T-helper 17 cell (primary cell): Measurements from ENCODE around the gene FAM184B. TPM values are rescaled to one million over a fixed set of nuclear protein-coding genes. Genes with fewer than 3 reads are reported as not detected.
"Not testable (repeated sequence)": the region's sequence is repeated elsewhere in the genome, so short reads cannot be mapped to it uniquely, and the experiment has no call there.

Experiments used
- ATAC-seq: fragments of 150-1000 bp; cut with Tn5 transposase; 2 replicates; pipeline ENCODE4 v1.10.0; 2021; ENCODE audit warnings: mild to moderate bottlenecking, moderate library complexity
- DNase-seq, 3 donors: peaks; one replicate each; pipeline versions ENCODE4 v3.0.0 to v3.0.0-alpha.2; 2020 to 2021
- H3K9me3 ChIP-seq: one replicate; pipeline ENCODE4 v1.7.0; 2013; ENCODE audit warnings: low read length, mild to moderate bottlenecking; ENCODE audit not compliant: control insufficient read depth, poor library complexity, severe bottlenecking
- H3K27ac Mint-ChIP-seq: one replicate; pipeline ENCODE4 v1.8.0; 2022; ENCODE audit warnings: mild to moderate bottlenecking, moderate library complexity, mixed read lengths
- H3K27me3 Mint-ChIP-seq: one replicate; pipeline ENCODE4 v1.8.0; 2022; ENCODE audit warnings: mixed read lengths
- H3K36me3 Mint-ChIP-seq: one replicate; pipeline ENCODE4 v1.8.0; 2022; ENCODE audit warnings: low read depth, mixed read lengths
- H3K4me1 Mint-ChIP-seq: one replicate; pipeline ENCODE4 v1.8.0; 2022; ENCODE audit warnings: mild to moderate bottlenecking, mixed read lengths
- H3K4me3 Mint-ChIP-seq: one replicate; pipeline ENCODE4 v1.8.0; 2022; ENCODE audit warnings: mild to moderate bottlenecking, moderate library complexity, mixed read lengths
- total RNA-seq, 4 donors: library from RNA in 2 of 4; stranded (reverse) in 2 of 4; gene quantifications; one replicate each; pipeline ENCODE4 v1.2.3 and lab custom pipeline; 2022 to 2026

FAM184B gene
- total RNA-seq, 2 donors from 2014 or later, result not detected

DNA sequence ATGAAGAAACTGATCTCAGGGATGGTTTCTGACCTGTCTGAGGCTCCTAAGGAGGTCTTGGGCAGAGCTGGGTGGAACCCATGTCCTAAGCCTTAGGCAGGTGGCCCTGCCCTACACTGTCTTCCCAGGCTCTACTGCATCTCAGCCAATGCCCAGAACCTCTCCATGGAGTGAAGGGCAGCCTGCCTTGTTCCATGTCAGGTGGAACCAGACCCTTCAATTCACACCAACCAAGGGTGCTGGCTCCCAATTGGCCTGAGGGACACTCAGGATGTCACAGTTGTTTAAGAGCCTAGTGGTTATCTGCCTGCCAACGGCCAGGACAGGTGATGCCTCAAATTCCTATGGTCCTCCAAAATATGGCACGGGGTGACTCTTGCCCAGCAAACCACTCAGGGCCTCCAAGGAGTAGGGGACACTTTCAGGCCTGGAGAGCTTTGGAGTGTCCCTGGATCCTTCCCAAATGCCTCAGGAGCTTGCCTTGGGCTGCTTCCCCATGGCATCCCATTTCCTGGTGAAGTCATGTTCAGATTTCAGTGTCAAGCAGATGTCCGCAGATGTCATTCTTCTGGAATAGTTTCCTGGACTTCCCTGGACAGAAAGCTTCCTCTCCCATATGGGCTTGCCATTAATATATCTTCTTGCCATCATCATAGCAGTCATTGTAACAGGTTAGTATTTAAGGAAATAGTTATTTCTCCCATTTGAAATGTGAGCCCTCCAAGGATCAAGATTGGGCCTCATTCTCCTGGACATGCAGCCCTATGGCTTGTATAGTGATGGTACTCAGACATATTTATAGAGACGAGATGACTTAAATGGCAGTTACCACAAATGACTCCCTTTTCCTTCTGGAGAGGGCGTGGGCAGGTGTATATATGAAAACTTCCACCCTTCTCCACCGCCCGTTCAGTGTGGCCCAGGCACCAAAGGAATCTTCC lies 99.9 kb downstream of the FAM184B start:
- H3K4me1 Mint-ChIP-seq, result no peaks in the 10 kb centered on the region
- no peaks in the 10 kb centered on the region for H3K36me3 Mint-ChIP-seq
- no peak for ATAC-seq
- no peak for DNase-seq
- no peak overlapping the region for H3K4me3 Mint-ChIP-seq
- H3K27me3 Mint-ChIP-seq, result peaks cover 6% of the 10 kb centered on the region
- H3K27ac Mint-ChIP-seq, result no peak overlapping the region
- no peaks in the 10 kb centered on the region for H3K9me3 ChIP-seq

DNA sequence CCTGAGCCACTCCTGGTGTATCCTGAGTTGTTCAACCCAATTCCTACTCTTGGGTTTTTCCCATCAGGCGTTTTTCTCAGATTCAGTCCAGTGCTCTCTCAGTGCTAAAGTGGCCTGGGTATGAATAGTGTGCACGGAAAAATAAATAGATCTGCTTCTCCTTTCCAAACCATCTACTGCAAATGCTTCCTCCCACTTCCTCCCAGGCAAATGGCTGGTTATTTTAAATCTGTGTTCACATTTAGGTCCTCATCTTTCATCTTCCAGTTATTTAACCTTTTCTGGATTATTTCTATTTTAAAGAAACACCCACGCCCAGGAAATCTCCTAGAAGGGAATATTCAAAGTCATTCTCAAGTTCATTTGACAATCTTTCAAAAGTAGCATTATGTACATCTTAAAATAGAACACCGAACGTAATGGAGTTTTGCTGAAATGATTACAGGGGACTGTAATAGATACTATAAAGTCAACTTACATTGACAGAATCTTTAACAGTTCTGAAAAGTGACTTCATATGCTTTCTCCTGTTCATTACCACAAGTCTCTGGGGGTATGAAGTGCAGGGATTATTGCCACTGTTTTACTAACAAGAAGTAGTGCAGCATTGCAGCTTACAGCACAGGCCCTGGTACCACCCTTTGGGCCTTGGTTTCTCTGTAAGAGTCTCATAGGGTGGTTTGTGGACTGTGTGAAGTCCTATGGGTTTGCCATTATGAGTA lies 100.7 kb downstream of the FAM184B start:
- Mint-ChIP-seq H3K27me3 (peaks cover 11% of the 10 kb centered on the region), H3K27ac (no peak overlapping the region), H3K4me3 (no peak overlapping the region), H3K4me1 (no peaks in the 10 kb centered on the region), H3K36me3 (no peaks in the 10 kb centered on the region)
- ATAC-seq (no peak), DNase-seq (no peak)
- no peaks in the 10 kb centered on the region for H3K9me3 ChIP-seq

DNA sequence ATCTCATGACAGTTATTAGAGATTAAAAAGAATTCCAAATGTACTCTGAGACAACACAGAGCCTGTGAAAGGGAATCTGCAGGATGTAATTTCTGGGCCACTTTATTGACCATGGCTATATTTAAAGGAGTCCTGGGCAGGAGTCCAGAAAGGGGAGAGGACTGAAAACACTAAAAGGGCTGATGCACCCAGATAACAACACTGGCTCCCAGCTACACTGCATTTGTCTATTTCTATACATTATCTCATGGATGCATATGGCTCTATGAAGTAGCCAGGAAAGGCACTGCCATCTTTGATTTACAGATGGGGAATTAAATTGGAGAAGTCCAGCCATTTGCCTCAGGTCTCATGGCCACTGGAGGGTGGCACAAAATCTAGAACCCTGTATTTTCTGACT lies 111.0 kb downstream of the FAM184B start:
- no peaks in the 10 kb centered on the region for H3K4me1 Mint-ChIP-seq

DNA sequence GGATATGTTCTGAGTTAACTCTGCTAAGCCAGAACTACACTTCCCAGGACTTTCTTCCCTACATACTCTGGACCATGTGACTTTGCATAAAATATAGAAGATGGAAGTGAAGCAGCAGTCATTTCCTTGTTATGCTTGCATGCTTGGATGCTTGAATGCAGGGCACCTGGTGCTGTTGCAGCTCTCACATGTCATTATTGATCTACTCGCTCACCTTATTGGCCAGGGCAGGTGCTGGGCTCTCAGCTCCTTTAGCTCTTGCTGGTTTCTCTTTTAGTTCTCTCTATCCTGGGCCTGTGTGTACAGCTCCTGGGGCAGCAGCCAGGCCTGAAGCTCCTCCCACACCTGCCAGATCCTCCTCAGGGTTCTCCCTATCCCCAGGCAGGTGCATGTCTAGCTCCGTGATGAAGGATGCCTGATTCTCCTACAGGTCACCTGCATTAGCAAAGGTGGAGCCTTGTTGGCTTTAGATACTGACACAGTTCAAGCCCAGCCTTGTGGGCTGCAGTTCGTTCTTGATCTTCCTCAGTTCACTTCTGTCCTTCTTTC lies 113.7 kb downstream of the FAM184B start:
- H3K27me3 Mint-ChIP-seq, result peaks cover 42% of the 10 kb centered on the region
- DNase-seq (no peak), ATAC-seq (no peak)
- peaks cover 2% of the 10 kb centered on the region for H3K4me1 Mint-ChIP-seq
- H3K27ac Mint-ChIP-seq, result no peak overlapping the region
- no peaks in the 10 kb centered on the region for H3K36me3 Mint-ChIP-seq
- no peaks in the 10 kb centered on the region for H3K9me3 ChIP-seq
- H3K4me3 Mint-ChIP-seq, result no peak overlapping the region

More for the DNA sequence above, 111.0 kb downstream of the FAM184B start:
- DNase-seq, result no peak
- no peaks in the 10 kb centered on the region for H3K36me3 Mint-ChIP-seq
- H3K9me3 ChIP-seq, result no peaks in the 10 kb centered on the region
- H3K27me3 Mint-ChIP-seq, result peaks cover 50% of the 10 kb centered on the region
- no peak overlapping the region for H3K27ac Mint-ChIP-seq
- no peak for ATAC-seq
- no peak overlapping the region for H3K4me3 Mint-ChIP-seq

DNA sequence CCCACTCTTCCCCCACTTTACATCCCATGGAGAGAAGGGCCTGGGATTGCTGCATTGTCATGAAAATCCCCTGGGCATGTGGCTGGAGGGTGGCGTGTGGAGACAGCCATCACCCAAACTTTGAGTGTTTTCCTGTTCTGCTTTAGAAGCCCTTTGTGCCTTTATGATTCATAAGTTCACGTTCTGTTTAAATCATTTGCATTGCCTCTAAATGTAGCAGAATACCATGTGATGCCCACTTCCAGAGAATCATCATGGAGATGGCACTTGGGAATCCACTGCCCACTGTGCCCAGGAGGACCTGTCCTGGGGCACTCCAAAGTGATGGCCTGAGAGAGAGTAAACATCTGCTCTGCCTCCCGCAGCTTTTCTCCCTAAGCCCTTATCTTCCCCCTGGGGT lies 114.2 kb downstream of the FAM184B start:
- no peak for DNase-seq
- no peak for ATAC-seq
- H3K36me3 Mint-ChIP-seq, result no peaks in the 10 kb centered on the region
- H3K27ac Mint-ChIP-seq, result no peak overlapping the region
- peaks cover 2% of the 10 kb centered on the region for H3K4me1 Mint-ChIP-seq
- no peak overlapping the region for H3K4me3 Mint-ChIP-seq
- peaks cover 42% of the 10 kb centered on the region for H3K27me3 Mint-ChIP-seq
- no peaks in the 10 kb centered on the region for H3K9me3 ChIP-seq

DNA sequence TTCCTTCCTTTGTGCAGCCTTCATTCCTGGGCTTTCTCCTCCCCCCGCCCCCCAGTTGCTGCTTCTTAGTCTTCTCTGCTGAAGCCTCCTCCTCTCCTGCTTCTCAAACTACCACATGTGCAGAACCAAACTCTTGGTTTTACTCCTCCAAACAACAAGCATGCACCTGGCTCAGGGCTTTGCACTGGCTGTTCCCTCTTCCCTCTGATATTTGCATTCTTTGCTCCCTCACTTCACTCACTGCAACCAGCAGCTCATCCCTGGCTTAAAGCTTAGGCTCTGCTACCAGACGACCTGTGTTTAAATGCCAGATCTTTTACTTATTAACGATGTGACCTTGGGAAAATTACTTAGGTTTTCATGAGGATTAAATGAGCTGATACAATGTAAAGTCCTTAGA lies 115.6 kb downstream of the FAM184B start:
- Mint-ChIP-seq H3K36me3 (no peaks in the 10 kb centered on the region), H3K27ac (no peak overlapping the region), H3K27me3 (peaks cover 44% of the 10 kb centered on the region), H3K4me1 (peaks cover 2% of the 10 kb centered on the region), H3K4me3 (no peak overlapping the region)
- DNase-seq (no peak), ATAC-seq (no peak)
- no peaks in the 10 kb centered on the region for H3K9me3 ChIP-seq

DNA sequence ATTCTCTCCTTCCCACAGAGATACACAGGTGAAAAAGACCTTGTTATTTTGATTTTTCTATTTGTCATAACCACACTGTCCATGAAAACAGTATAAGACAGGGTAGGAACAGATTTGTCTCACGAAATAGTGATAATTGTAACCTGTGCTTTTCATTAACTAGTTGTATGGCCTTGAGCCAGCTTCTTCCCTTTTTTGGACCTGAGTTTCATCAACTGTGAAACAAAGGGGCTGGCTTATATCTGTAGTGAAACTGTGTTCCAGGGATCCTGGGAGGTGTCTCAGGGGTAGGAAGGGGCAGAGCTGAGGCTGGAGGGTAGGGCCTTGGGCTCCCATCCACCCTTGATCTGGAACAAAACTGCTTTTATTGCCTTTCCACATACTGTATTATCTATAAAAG lies 116.1 kb downstream of the FAM184B start:
- Mint-ChIP-seq H3K4me3 (no peak overlapping the region), H3K27ac (no peak overlapping the region), H3K27me3 (peaks cover 44% of the 10 kb centered on the region), H3K4me1 (peaks cover 2% of the 10 kb centered on the region), H3K36me3 (no peaks in the 10 kb centered on the region)
- no peak for DNase-seq
- ATAC-seq, result no peak
- no peaks in the 10 kb centered on the region for H3K9me3 ChIP-seq

DNA sequence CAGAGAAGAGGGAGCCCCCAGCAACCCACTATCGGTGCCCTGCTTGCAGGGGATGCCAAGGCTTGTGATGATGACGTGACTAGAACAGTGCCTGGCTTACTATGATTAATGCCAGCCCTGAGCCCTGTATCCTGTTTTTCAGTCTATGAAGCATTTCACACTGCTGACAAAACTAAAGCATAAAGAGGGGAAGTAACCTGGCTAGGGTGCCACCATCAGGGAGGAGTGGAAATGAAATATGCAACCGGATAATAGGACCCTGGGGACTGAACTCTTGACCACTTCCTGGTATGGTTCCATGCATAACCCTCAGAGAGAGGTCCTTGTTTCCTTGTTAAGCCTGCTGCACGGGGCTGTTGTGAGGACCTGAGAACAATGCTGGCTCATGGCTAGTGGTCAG lies 116.7 kb downstream of the FAM184B start:
- H3K9me3 ChIP-seq, result no peaks in the 10 kb centered on the region
- ATAC-seq (no peak), DNase-seq (no peak)
- no peak overlapping the region for H3K27ac Mint-ChIP-seq
- H3K4me1 Mint-ChIP-seq, result peaks cover 2% of the 10 kb centered on the region
- no peaks in the 10 kb centered on the region for H3K36me3 Mint-ChIP-seq
- peaks cover 40% of the 10 kb centered on the region for H3K27me3 Mint-ChIP-seq
- H3K4me3 Mint-ChIP-seq, result no peak overlapping the region

DNA sequence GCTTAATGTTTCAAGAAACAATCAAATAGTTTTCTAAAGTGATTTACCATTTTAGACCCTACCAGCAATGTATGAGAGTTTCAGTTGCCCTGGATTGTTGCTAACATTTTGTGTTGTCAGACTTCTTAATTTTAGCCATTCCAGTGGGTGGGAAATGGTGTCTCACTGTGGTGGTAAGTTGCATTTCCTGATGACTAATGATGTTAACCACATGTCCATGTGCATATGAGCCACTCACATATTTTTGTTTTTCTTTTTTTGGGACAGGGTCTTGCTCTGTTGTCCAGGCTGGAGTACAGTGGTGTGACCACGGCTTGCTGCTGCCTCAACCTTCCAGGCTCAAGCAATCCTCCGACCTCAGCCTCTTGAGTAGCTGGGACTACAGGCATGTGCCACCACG lies 118.7 kb downstream of the FAM184B start:
- H3K36me3 Mint-ChIP-seq, result no peaks in the 10 kb centered on the region
- H3K27me3 Mint-ChIP-seq, result peaks cover 28% of the 10 kb centered on the region
- peaks cover 2% of the 10 kb centered on the region for H3K4me1 Mint-ChIP-seq
- DNase-seq, result no peak
- no peak for ATAC-seq
- no peak overlapping the region for H3K4me3 Mint-ChIP-seq
- no peaks in the 10 kb centered on the region for H3K9me3 ChIP-seq
- no peak overlapping the region for H3K27ac Mint-ChIP-seq

DNA sequence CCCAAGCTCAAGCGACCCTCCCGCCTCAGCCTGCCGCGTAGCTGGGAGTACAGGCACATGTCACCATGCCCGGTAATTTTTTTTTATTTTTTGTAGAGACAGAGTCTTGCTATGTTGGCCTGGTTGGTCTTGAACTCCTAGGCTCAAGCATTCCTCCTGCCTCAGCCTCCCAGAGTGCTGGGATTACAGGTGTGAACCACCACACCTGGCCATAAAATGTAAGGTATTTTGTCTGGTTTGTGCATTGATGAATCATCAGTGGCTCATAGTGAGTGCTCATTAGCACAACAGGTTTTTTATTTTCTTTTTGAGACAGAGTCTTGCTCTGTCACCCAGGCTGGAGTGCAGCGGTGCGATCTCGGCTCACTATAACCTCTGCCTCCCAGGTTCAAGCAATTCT lies 122.2 kb downstream of the FAM184B start:
- not testable (repeated sequence) for H3K4me3 Mint-ChIP-seq, ATAC-seq, H3K4me1 Mint-ChIP-seq, H3K9me3 ChIP-seq, H3K36me3 Mint-ChIP-seq, DNase-seq, H3K27ac Mint-ChIP-seq
- peaks cover 46% of the 10 kb centered on the region for H3K27me3 Mint-ChIP-seq

DNA sequence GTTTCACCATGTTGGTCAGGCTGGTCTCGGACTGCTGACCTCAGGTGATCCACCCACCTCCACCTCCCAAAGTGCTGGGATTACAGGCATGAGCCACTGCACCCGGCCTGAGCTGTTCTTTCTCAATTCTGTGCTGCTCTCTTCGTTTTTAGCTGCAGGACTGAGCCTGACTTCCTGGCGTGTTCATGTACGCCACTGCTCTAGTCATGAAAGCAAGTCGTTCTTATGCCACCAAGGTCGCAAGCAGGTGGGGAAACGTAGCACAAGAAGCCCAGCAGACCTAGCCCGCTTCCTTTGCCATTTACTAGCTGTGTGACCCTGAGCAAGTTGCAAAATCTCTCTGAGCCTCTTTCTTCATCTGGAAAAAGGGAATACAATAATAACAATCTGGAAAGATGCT lies 123.6 kb downstream of the FAM184B start:
- peaks cover 41% of the 10 kb centered on the region for H3K27me3 Mint-ChIP-seq
- no peaks in the 10 kb centered on the region for H3K36me3 Mint-ChIP-seq
- no peak for ATAC-seq
- no peaks in the 10 kb centered on the region for H3K9me3 ChIP-seq
- H3K27ac Mint-ChIP-seq, result no peak overlapping the region
- no peak for DNase-seq
- no peak overlapping the region for H3K4me3 Mint-ChIP-seq
- H3K4me1 Mint-ChIP-seq, result no peaks in the 10 kb centered on the region

DNA sequence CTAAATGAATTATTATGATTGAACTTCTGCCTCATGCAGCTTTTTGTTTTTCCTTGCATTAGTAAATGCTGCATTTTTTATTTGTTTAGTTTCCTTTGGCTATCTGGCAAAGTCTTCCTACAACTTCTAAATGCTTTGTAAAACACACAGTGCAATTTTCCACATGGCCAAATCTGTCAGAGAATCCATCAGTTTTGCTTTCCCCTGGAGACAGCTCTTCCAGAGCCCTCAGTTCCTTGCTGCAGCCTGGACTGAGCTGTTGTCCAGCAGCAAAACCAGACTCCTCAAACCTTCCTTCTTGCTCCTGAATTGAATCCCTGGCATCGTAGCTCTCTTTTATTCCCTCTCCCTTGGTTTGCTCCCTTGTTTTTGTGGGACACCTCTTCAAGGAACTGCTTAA lies 124.3 kb downstream of the FAM184B start:
- H3K27me3 Mint-ChIP-seq, result peaks cover 41% of the 10 kb centered on the region
- ATAC-seq, result no peak
- DNase-seq, result no peak
- H3K9me3 ChIP-seq, result no peaks in the 10 kb centered on the region
- no peaks in the 10 kb centered on the region for H3K36me3 Mint-ChIP-seq
- H3K4me3 Mint-ChIP-seq, result no peak overlapping the region
- no peaks in the 10 kb centered on the region for H3K4me1 Mint-ChIP-seq
- H3K27ac Mint-ChIP-seq, result no peak overlapping the region

DNA sequence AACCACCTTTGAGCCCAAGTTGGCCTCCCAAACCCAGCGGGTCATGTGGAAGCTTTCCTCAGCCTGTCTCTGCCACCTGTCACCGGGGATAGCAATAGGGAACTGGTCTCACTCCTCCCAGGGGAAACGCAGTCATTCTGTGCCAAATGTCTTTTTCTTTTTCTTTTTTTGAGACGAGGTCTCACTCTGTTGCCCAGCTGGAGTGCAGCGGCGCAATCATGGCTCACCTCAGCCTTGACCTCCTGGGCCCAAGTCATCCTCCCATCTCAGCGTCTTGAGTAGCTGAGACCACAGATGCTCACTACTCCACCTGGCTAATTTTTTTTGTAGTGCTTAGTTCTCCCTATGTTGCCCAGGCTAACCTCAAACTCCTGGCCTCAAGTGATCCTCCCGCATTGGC lies 126.7 kb downstream of the FAM184B start:
- H3K4me3 Mint-ChIP-seq, result no peak overlapping the region
- H3K27me3 Mint-ChIP-seq, result peaks cover 32% of the 10 kb centered on the region
- peaks cover 1% of the 10 kb centered on the region for H3K36me3 Mint-ChIP-seq
- H3K9me3 ChIP-seq, result no peaks in the 10 kb centered on the region
- DNase-seq, result no peak
- no peak overlapping the region for H3K27ac Mint-ChIP-seq
- peaks cover 8% of the 10 kb centered on the region for H3K4me1 Mint-ChIP-seq
- ATAC-seq, result no peak
